ENCODE measurements around the gene EXOC4. TPM values are rescaled to one million over a fixed set of nuclear protein-coding genes. Genes with fewer than 3 reads are reported as not detected.

EXOC4 gene
- total and polyA plus RNA-seq, 7 donors = 16.4 to 76.7 (median 50.7) TPM

DNA sequence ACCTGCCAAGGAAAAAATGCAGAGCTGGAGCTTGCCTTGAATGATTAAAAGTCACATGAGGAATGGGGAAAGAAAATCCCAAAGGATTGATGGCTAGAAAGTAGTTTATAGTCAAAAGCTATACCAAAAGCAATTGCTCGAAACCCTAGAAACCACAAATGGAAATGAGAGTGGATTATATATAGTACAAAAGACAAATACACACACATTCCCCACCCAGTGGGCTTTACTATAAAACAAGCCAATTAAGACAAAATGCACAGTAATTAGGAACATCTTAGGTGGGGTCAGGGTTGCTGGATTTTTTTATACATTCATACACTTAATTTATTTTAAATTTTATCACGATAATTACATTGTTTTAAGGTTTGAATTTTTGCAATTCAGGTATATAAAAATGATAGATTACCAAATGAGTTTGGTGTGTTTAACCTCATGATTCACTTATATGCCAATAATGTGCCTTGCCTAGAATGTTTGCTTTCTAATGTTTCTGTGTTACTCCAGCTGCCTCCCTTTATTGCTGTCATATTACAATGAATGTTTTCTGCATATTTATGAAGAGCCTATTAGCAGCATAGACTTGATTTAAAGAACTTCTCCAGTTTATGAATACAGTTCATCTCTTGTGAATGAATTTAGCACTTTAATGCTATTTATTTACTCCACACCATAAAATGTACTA lies 421.3 kb downstream of the EXOC4 start:
- TF ChIP-seq EP300 (IDR thresholded peaks at IDR 0.05) = no peak
- TF ChIP-seq CTCF (IDR thresholded peaks at IDR 0.05) = no peak
- TF ChIP-seq POLR2A (IDR thresholded peaks at IDR 0.05) = no peak
- no peak for TF ChIP-seq POLR2AphosphoS5 (IDR thresholded peaks at IDR 0.05)
- no peak for DNase-seq
- no peaks in the 10 kb centered on the region for H3K4me1 ChIP-seq
- no peaks in the 10 kb centered on the region for H3K27me3 ChIP-seq
- no peak overlapping the region for H3K27ac ChIP-seq
- WGBS, 2 donors = 84% methylated on average over 2 of the region's 2 CpGs
- intact Hi-C loops (cut with DNase I) = no loop called here
- no peaks in the 10 kb centered on the region for H3K9me3 ChIP-seq
- H3K4me3 ChIP-seq = no peak overlapping the region
- no peaks in the 10 kb centered on the region for H3K36me3 ChIP-seq

DNA sequence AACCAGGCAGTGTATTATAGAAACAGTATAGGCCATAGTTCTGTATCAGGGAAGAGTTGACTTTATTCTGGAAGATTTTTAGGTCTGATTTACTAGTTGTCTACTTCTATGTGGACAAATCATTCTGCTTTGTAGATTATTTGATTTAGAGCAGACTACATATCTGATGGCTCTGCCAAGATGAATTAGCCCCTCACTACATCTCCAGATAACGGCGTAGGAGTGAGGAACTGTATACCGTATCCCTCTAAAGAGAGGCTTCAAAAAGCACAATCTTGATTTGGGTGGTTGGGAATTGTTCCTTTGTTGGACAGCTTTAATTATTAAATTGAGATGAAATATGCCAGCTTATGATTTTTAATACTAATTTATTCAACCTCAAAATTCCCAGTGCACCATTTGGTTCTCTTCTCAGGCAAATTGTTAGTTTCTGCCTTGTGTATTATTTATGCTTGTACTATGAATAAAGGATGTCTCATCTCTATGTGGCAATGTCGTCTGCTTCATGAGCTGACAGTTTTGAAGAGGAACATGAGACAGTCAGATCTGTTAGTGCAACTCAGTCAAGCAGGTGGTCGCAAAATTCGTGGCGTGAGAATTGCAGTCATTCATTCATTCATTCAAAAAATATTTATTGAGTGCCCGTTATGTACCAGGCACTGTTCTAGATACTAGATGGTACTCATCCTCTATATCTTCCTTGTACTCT lies 422.8 kb downstream of the EXOC4 start:
- H3K27ac ChIP-seq = no peak overlapping the region
- intact Hi-C loops (cut with DNase I) = no loop called here
- no peaks in the 10 kb centered on the region for H3K4me1 ChIP-seq
- no peak overlapping the region for H3K4me3 ChIP-seq
- H3K36me3 ChIP-seq = no peaks in the 10 kb centered on the region
- H3K27me3 ChIP-seq = no peaks in the 10 kb centered on the region
- H3K9me3 ChIP-seq = no peaks in the 10 kb centered on the region
- 94 to 96% methylated on average over 8 of the region's 8 CpGs for WGBS, 2 donors
- TF ChIP-seq POLR2AphosphoS5 (IDR thresholded peaks at IDR 0.05) = no peak
- no peak for TF ChIP-seq POLR2A (IDR thresholded peaks at IDR 0.05)
- TF ChIP-seq CTCF (IDR thresholded peaks at IDR 0.05) = no peak
- TF ChIP-seq EP300 (IDR thresholded peaks at IDR 0.05) = no peak
- DNase-seq = no peak

GRCh38 chr7:133676805-133677370 lies 424.0 kb downstream of the EXOC4 start:
- TF ChIP-seq POLR2A (IDR thresholded peaks at IDR 0.05) = no peak
- no peak for TF ChIP-seq POLR2AphosphoS5 (IDR thresholded peaks at IDR 0.05)
- TF ChIP-seq EP300 (IDR thresholded peaks at IDR 0.05) = no peak
- no peak for TF ChIP-seq CTCF (IDR thresholded peaks at IDR 0.05)
- intact Hi-C loops (cut with DNase I) = no loop called here
- Histone ChIP-seq H3K36me3 (no peaks in the 10 kb centered on the region), H3K27ac (no peak overlapping the region), H3K4me3 (no peak overlapping the region), H3K9me3 (no peaks in the 10 kb centered on the region), H3K27me3 (no peaks in the 10 kb centered on the region), H3K4me1 (no peaks in the 10 kb centered on the region)
- no peak for DNase-seq
- 88 to 95% methylated on average over 2 of the region's 2 CpGs for WGBS, 2 donors

- intact Hi-C loops (cut with DNase I) = no loop called here
- Histone ChIP-seq H3K4me3 (no peak overlapping the region), H3K9me3 (no peaks in the 10 kb centered on the region), H3K27me3 (no peaks in the 10 kb centered on the region), H3K27ac (no peak overlapping the region), H3K4me1 (no peaks in the 10 kb centered on the region), H3K36me3 (no peaks in the 10 kb centered on the region)
- DNase-seq = no peak
- 91 to 93% methylated on average over 2 of the region's 2 CpGs for WGBS, 2 donors
- TF ChIP-seq POLR2A (IDR thresholded peaks at IDR 0.05) (no peak), POLR2AphosphoS5 (IDR thresholded peaks at IDR 0.05) (no peak), EP300 (IDR thresholded peaks at IDR 0.05) (no peak), CTCF (IDR thresholded peaks at IDR 0.05) (no peak)
These were observed 425.4 kb downstream of the EXOC4 start for GRCh38 chr7:133678137-133678814.

All from sigmoid colon (tissue), 7 donors.